Activated T-helper 9 cell treated with anti-CD3 and anti-CD28 coated beads, Interleukin-2, amount 50 U/mL, for 16 hours (primary cell): ENCODE measurements around the gene IL16.
"Not testable (repeated sequence)": the region's sequence is repeated elsewhere in the genome, so short reads cannot be mapped to it uniquely, and the experiment has no call there.

ENCODE experiments used
- DNase-seq: peaks from one replicate; pipeline ENCODE4 v3.0.0-alpha.2; 2020; ENCODE audit warnings: low read depth

IL16 gene

GRCh38 chr15:81337713-81338157, 141.1 kb downstream of the IL16 start:
- DNase-seq: no peak

DNA sequence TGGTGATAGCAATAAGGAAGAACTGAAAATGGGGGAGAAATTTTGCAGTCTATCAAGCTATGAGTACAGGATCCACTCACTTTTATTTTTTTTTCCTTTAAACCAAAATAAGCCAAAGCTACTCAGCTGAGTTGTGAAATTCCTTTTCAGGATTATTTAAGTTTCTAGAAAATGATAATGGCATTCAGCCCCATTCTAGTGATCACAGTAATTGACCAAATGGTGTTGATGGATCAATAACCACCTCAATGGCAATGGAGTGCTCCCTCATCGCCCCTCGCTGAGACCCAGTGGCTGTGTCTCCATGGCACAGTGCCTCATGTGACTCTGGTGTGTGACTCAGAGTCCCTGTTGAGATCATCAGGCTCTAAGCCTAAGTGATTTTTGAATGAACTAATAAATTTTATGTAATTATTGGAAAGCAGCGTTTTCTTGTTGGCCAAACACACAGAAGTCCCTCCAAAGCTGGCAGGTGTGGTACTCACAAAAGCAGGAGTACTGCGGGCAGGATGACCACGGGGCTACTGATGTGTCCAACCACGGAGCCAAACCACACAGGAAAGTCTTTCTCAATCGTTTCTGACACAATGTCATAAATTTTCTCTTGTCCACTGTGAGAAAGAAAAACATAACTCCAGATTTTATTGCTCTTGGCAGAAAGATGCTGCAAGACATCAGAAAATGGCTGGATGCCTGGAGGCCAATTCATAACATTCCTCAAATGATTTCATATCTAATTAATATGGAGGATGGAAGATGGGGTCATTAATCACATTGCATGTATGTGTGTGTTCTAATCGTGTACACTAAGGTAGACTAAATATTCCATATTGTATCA, 141.7 kb downstream of the IL16 start:
- DNase-seq: no peak

- DNase-seq: no peak
These were observed 142.6 kb downstream of the IL16 start for GRCh38 chr15:81339321-81339720.

DNA sequence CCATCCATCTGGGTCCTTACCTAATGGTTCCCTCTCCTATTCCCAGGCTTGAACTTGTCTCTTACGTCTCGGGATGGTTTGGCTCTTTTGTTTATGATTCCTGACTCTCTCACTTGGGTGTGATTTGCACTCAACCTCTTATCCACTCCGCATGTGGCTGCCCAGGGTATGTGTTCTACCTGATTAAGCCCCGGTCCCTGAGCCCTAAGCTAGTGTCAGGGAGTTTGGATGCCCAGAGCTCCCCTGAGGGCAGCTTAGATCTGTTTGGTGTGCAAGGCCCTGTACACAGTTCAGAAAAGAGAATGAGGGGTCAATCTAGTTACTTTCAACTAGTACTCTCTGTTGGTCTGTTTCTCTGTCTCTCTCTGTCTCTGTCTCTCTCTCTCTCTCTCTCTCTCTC, 143.2 kb downstream of the IL16 start:
- no peak for DNase-seq

DNA sequence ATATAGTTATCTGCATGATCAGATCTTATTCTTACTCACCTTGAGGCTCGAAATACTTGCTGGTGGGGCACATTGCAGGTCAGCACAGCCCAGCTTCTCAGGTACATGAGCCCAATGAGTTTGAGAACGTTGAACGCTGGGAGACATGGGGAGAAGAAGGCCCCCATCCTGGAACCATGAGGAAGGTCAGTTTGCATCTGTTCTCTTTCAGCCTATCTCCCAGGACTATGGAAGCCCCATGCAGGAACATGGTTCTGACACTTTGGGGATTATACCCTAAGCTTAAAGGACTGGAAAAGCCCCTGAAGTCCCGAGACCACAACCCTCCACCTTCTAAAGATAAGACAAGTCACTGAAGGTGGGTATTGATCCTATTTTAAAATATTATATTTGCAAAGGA, 144.7 kb downstream of the IL16 start:
- DNase-seq: no peak

- DNase-seq: no peak
These were observed 146.7 kb downstream of the IL16 start for GRCh38 chr15:81343371-81343770.

DNA sequence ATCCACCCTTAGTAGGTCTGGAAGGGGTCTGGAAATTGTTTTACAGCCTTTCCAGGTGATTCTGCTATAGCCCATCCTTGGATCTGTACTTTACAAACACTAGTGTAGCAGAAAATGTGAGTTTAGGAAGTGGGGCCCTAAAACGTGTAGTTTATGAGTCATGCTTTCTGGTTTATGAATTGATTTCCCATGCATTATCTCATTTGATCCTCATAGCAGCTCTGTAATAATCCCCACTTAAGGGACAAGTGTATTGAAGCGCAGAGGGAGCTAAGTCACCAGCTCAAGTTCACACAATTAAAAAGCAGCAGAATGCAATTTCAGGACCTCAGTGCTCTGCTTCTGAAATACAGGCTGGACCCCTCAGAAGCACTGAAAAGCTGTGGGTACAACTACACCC, 149.9 kb downstream of the IL16 start:
- DNase-seq: no peak

DNA sequence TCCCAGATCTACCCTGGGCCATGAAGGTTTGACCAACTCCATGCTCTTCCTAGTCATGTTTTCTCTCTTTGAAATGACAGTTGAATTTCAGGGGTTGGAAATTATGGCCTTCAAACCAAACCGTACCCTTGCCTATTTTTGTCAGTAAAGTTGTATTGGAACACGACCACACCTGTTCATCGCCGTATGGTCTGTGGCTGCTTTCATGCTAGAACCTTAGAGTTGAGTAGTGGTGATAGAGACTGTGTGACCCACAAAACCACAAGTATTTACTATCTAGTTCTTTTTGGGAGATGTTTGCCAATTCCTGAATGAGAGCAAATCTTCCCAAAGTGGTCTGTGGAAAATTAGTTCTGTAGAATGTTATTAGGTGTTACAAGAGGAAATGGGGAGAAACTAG, 151.2 kb downstream of the IL16 start:
- no peak for DNase-seq

DNA sequence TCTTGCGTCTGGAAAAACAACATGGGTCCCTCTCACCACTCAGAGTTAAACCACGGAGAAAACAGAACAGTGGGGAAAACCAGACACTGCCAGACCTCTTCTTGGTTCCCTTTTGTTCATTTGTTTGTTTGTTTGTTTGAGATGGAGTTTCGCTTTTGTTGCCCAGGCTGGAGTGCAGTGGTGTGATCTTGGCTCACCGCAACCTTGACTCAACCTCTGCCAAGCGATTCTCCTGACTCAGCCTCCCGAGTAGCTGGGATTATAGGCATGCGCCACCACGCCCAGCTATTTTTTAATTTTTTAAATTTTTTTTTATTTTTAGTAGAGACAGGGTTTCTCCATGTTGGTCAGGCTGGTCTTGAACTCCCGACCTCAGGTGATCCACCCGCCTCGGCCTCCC, 152.0 kb downstream of the IL16 start:
- not testable (repeated sequence) for DNase-seq

- no peak for DNase-seq
These were observed 152.6 kb downstream of the IL16 start for GRCh38 chr15:81349271-81349670.

DNA sequence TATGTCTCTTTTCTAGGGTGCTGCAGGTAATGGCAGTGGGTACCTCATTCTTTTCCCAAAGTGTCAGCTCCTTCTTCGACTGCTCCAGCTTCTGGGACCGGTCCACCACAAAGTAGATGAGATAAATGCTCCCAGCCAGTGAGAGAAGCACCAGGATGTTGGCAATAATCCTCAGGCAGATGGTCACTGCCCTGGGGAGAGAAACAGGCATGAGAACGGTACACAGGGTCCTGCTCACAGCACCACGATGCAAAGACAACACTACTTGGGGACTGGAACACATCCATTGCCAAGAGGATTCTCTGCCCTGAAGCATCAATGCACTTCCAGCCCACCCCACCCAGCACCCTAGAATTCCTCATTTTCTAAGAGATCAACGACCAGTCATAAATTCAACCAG, 155.0 kb downstream of the IL16 start:
- no peak for DNase-seq

DNA sequence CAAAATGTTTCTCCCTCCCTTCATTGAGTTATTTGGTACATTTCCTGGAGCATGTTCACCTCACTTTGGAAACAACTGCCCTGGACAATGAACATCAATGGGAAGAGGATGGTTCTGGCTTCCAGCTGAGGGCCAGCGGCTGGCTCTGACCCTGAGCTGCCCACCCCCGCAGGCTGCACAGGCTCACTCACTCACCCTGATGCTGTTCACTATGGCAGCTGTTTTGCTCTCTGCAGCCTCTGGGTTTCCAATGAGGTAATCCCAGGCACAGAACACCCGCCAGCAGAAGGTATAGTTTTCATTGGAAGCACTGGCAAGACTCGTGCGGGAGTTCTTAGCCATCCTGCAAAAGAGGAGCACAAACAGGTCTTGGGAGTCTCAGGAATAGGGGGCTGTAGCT, 159.6 kb downstream of the IL16 start:
- DNase-seq: no peak

DNA sequence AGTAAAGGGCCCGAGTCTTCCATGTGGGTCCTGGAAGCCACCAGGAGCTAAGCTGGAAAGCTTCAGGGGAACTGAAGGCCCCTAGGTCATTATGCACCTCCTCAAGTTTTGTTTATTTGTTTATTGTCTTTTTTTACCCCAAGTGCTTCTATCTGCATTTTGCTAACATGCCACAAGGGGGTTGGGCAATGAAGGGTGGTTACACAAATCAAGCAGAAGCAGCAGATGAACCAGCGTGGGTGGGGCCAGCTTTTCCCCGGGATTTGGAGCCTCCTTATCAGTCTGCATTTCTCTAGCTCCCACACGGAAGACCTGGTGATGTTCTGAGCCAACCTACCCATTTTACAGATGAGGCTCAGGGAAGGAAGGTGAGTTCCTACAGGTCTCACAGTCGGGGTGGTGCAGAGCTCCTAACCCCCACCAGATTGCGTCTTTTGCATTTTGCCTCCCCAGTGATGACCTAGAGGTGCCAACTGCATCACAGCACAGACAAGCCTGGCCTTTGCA, 160.6 kb downstream of the IL16 start:
- no peak for DNase-seq

- DNase-seq: no peak
These were observed 161.6 kb downstream of the IL16 start for GRCh38 chr15:81358248-81358647.

- no peak for DNase-seq
These were observed 163.8 kb downstream of the IL16 start for GRCh38 chr15:81360491-81360890.

GRCh38 chr15:81361891-81362290, 165.2 kb downstream of the IL16 start:
- DNase-seq: no peak

DNA sequence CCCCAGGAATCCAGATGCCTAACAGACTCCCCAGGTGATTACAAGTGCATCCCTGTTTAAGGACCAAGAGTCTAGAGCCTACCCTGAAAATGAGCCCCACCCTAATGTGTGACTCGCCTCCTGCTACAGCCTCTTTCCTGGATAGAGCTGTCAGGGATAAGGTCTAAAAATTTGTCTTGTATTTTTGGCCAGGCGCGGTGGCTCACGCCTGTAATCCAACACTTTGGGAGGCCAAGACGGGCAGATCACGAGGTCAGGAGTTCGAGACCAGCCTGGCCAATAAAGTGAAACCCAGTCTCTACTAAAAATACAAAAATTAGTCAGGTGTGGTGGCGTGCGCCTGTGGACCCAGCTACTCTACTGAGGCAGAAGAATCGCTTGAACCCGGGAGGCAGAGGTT, 166.1 kb downstream of the IL16 start:
- DNase-seq: no peak

DNA sequence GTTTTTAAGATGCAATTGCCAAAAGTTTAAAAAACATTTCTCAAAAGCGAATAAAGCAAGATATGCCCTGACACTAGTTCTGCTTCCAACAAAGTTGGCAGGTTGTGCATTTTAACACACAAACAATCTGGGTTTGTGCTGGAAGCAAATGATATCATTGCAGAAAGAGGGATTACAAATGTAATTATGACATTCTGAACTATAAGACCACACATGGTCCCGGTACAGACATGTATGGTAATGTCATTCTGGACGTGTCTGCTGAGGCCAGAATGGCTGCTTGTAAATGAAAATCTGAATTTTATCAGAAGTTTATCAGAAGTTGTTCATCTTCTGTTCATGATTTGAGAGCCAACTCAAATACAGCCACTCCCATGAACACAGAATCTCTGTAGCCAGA, 166.6 kb downstream of the IL16 start:
- DNase-seq: no peak
